Body of pancreas (tissue), 4 donors: ENCODE data around the gene OR1S2. TPM values are rescaled to one million over a fixed set of nuclear protein-coding genes. Genes with fewer than 3 reads are reported as not detected.

Source experiments
- ATAC-seq: fragments of 150-250 bp; one replicate; pipeline ENCODE4 v1.9.1; 2016
- DNase-seq, 4 donors: peaks; one replicate each; pipeline ENCODE4 v3.0.0-alpha.2; 2019
- H3K27ac ChIP-seq, 4 donors: fragments of 200-600 bp; sonication (generic); 1 replicate in 3 of 4; 2 replicates in 1 of 4; pipeline versions ENCODE4 v1.5.1 to v1.6.1; 2016 to 2019; ENCODE audit warnings: mild to moderate bottlenecking in 1 of 4, mixed read lengths in 1 of 4, moderate library complexity in 1 of 4
- H3K27me3 ChIP-seq, 2 donors: fragments of 200-600 bp; sonication (generic); one replicate each; pipeline ENCODE4 v1.6.0; 2016; ENCODE audit warnings: mild to moderate bottlenecking in 1 of 2
- H3K36me3 ChIP-seq, 2 donors: fragments of 200-600 bp; sonication (generic); replicated peaks in 1 of 2; 2 replicates each; pipeline ENCODE4 v1.5.1; 2016; ENCODE audit warnings: low read depth in 2 of 2; ENCODE audit not compliant: insufficient read depth in 1 of 2
- H3K4me1 ChIP-seq: fragments of 200-600 bp; sonication (generic); one replicate; pipeline ENCODE4 v1.6.0; 2016
- H3K4me3 ChIP-seq, 2 donors: fragments of 200-600 bp; sonication (generic); 1 replicate in 1 of 2; 2 replicates in 1 of 2; pipeline ENCODE4 v1.5.1; 2016 to 2019
- H3K9me3 ChIP-seq, 3 donors: fragments of 200-600 bp; sonication (generic); 1 replicate in 2 of 3; 2 replicates in 1 of 3; pipeline ENCODE4 v1.5.1; 2016
- CTCF ChIP-seq, 7 experiments: fragments of 450-650 bp in 4 of 7; fragments of 200-600 bp in 3 of 7; sonication (generic) in 3 of 7; IDR thresholded peaks; one replicate each; pipeline ENCODE4 v1.5.1; 2016 to 2019; ENCODE audit warnings: antibody characterized with exemption in 7 of 7
- POLR2A ChIP-seq, 3 donors: fragments of 450-650 bp; IDR thresholded peaks; one replicate each; pipeline ENCODE4 v1.6.1; 2016; ENCODE audit warnings: antibody characterized with exemption in 3 of 3, mild to moderate bottlenecking in 2 of 3
- WGBS, 2 donors: methylation state at CpG; one replicate each; pipeline ENCODE4 v1.1.5; 2017; 5-methylcytosine and 5-hydroxymethylcytosine counted together
- intact Hi-C: fragments of 100-400 bp; cut with DNase I; formaldehyde crosslinking; loops from one replicate; pipeline ENCODE4 v1.15.1; 2023
- total RNA-seq, 2 donors: library from RNA; depleted of rRNA; stranded (reverse); fragments of >200 nt; gene quantifications; one replicate each; pipeline ENCODE4 v1.1.0, GENCODE V29; 2016

The OR1S2 gene
- total RNA-seq, 2 donors from 2014 or later: not detected

GRCh38 chr11:58199271-58199670, 4.7 kb downstream of the OR1S2 start:
- Histone ChIP-seq H3K9me3 (no peaks in the 10 kb centered on the region), H3K4me1 (no peaks in the 10 kb centered on the region), H3K36me3 (no peaks in the 10 kb centered on the region), H3K27me3 (no peaks in the 10 kb centered on the region), H3K27ac (no peak overlapping the region), H3K4me3 (no peak overlapping the region)
- DNase-seq: no peak
- no peak for TF ChIP-seq POLR2A (IDR thresholded peaks at IDR 0.05)
- no peak for TF ChIP-seq CTCF (IDR thresholded peaks at IDR 0.05)
- 9 to 14% methylated on average over 1 of the region's 1 CpG for WGBS, 2 donors
- ATAC-seq: no peak
- intact Hi-C loops: no loop called here

GRCh38 chr11:58195939-58196338, 8.0 kb downstream of the OR1S2 start:
- WGBS, 2 donors: 70 to 74% methylated on average over 2 of the region's 2 CpGs
- no peaks in the 10 kb centered on the region for H3K4me1 ChIP-seq
- H3K4me3 ChIP-seq: no peak overlapping the region
- TF ChIP-seq CTCF (IDR thresholded peaks at IDR 0.05) (no peak), POLR2A (IDR thresholded peaks at IDR 0.05) (no peak)
- H3K9me3 ChIP-seq: no peaks in the 10 kb centered on the region
- H3K27me3 ChIP-seq: no peaks in the 10 kb centered on the region
- H3K36me3 ChIP-seq: no peaks in the 10 kb centered on the region
- no peak for DNase-seq
- ATAC-seq: no peak
- intact Hi-C loops: no loop called here
- no peak overlapping the region for H3K27ac ChIP-seq

- no peak for ATAC-seq
- H3K4me3 ChIP-seq: no peak overlapping the region
- intact Hi-C loops: no loop called here
- H3K27me3 ChIP-seq: no peaks in the 10 kb centered on the region
- H3K36me3 ChIP-seq: no peaks in the 10 kb centered on the region
- no peak overlapping the region for H3K27ac ChIP-seq
- no peak for DNase-seq
- TF ChIP-seq CTCF (IDR thresholded peaks at IDR 0.05) (no peak), POLR2A (IDR thresholded peaks at IDR 0.05) (no peak)
- no peaks in the 10 kb centered on the region for H3K4me1 ChIP-seq
- H3K9me3 ChIP-seq: no peaks in the 10 kb centered on the region
Observed at GRCh38 chr11:58193391-58193790, 10.6 kb downstream of the OR1S2 start.

- Histone ChIP-seq H3K27me3 (no peaks in the 10 kb centered on the region), H3K27ac (no peak overlapping the region), H3K4me1 (no peaks in the 10 kb centered on the region), H3K36me3 (no peaks in the 10 kb centered on the region), H3K4me3 (no peak overlapping the region), H3K9me3 (no peaks in the 10 kb centered on the region)
- intact Hi-C loops: no loop called here
- no peak for TF ChIP-seq POLR2A (IDR thresholded peaks at IDR 0.05)
- no peak for TF ChIP-seq CTCF (IDR thresholded peaks at IDR 0.05)
- WGBS, 2 donors: 61 to 70% methylated on average over 3 of the region's 3 CpGs
- no peak for DNase-seq
- no peak for ATAC-seq
Observed at GRCh38 chr11:58192229-58192628, 11.7 kb downstream of the OR1S2 start.

- H3K27ac ChIP-seq: no peak within 1 kb of the TSS
- intact Hi-C loops: no loop called here
- no peak within 1 kb of the TSS for H3K4me3 ChIP-seq
- 77 to 91% methylated on average over 2 of the region's 2 CpGs for WGBS, 2 donors
- no peaks in the 10 kb centered on the region for H3K27me3 ChIP-seq
- no peaks in the 10 kb centered on the region for H3K36me3 ChIP-seq
- DNase-seq (no peak), ATAC-seq (no peak)
- no peaks in the 10 kb centered on the region for H3K4me1 ChIP-seq
- no peaks in the 10 kb centered on the region for H3K9me3 ChIP-seq
- TF ChIP-seq CTCF (IDR thresholded peaks at IDR 0.05) (no peak), POLR2A (IDR thresholded peaks at IDR 0.05) (no peak)
Observed at GRCh38 chr11:58188770-58189169, 15.2 kb downstream of the OR1S2 start, which contains the start of gene OR9Q2. Gene OR9Q2 (plus strand): TSS chr11:58189070. CDS start chr11:58190491, 1,421 bp downstream.
